ENCODE measurements around the gene SMARCA2.

SMARCA2 gene

DNA sequence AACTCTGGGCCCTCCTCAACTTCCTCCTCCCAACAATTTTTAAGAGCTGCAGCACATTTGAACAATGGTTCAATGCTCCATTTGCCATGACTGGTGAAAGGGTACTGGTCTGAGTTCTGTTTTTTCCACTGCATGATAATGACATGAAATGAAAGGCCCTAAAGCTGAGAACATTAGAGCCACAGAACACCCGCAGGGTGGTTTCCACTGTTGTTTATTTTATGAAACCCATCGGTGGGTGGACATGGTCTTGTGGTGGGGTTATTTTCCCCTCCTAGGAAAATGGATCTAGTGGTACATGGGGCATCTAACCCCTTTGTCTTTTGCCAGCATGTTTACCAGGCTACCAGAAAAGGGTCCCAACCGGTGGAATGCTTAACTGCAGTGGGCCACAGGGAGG, 71.8 kb downstream of the SMARCA2 start:
- DNase-seq (ENCODE audit: extremely low read depth in 1 of 2, low read depth in 1 of 2): no peak

DNA sequence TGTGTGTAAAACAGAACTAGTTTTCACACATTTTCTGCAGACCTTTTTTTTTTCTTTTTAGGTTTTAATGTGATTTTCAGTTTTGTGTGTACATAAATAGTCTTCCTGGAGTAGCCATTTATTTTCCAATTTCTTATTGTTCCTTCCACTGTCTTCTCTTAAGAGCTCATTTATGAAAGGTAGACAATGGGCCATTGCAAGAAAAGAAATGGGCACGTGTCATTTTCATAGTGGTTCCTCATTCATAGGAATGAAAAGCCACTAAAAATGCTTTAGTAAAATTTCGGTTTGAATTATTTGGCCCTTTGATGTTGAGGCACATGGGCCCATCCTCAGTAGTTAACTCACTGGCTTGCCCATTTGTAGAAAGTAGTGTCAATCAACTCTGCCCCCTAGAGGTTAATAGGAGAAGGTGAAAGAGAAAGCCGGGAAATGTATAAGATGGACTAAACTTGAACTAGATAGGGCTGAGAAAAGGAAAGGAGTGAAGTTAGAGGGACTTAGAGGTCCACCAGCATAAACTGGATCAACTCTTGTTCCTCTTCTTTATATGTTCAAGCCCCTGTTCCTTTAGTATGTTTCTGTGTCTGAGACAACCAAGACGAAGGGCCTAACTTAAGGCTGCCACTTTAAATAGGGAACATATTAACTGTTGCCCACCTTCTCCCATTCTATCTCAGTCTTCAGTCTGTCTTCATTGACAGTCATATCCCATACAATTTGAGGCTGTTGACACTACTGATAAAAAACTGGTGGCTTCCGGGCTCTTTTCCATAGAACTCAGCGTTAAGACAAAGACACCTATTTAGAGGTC, 72.6 kb downstream of the SMARCA2 start:
- no peak for DNase-seq (ENCODE audit: extremely low read depth in 1 of 2, low read depth in 1 of 2)

DNA sequence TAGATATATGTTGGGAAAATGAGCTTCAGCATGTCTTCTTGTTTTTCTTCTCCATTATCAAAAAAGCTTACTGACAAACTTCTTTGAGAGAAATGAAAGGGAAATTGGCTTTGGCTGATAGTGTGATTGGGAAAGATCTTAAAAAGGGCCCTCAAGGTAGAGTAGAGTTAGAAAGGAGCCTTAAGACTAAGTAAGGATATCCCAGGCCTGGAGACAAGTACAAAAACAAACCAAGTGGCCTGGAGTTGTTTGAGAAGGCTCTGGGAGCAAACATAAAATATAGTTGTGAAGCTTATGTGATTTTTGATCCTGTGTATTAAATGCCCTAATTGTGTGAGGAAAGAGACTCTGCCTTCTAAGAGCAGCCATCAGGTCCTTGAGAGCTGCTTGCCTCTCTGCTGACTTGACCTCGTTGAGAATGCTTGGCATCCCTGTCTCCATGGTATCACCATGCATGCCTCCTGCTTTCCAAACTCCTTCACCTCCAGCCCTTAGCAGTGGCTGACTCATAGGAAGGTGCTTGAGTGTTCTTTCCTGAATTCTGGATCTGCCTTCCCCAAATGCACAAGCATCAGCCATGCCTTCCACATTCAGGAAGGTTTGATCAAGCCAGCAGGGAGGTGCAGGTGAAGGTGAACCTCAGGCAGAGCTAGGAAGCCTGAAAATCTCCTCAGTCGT, 78.9 kb downstream of the SMARCA2 start:
- no peak for DNase-seq (ENCODE audit: extremely low read depth in 1 of 2, low read depth in 1 of 2)

DNA sequence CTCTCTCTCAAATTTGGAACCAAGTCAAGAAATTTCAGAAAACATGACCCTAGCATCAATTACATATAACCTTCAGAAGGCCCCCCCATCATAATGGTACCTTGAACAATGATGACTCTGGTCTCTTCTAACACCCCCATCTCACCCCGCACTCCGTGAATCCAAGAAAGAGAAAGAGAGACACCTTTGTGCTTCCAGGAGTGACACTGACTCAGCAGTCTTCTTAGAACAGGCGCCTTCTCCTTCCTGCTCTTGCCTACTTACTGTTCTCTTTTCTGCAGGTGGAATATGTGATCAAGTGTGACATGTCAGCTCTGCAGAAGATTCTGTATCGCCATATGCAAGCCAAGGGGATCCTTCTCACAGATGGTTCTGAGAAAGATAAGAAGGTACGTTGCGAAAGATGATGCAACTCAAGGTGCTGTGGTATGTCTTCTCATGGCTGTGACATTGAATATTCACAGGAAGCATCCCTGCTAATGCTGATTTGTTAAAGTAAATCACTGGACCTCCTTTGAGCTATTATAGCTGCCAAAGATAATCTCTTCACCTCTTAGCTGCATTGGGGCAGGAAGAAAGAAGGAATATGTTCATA, 81.3 kb downstream of the SMARCA2 start:
- no peak for DNase-seq (ENCODE audit: extremely low read depth in 1 of 2, low read depth in 1 of 2)

DNA sequence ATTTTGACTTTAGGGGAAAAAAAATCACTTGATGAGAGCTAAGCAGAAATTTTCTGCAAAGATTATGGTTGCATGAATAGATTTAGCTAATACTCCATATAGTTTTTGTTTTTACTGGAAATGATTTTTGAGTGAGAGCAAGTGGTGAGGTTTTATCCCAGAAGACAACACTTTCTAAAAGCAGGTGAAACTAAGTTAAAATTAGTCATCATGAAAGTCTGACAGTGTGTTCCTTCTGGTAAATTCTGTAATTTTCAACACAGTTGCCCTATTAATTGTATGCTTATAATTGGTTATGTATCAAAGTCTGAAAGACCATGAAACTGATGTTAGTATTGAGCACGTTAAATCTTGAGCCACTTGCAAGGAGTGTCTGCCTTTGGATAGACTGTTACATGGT, 91.5 kb downstream of the SMARCA2 start:
- DNase-seq (ENCODE audit: extremely low read depth in 1 of 2, low read depth in 1 of 2): no peak

DNA sequence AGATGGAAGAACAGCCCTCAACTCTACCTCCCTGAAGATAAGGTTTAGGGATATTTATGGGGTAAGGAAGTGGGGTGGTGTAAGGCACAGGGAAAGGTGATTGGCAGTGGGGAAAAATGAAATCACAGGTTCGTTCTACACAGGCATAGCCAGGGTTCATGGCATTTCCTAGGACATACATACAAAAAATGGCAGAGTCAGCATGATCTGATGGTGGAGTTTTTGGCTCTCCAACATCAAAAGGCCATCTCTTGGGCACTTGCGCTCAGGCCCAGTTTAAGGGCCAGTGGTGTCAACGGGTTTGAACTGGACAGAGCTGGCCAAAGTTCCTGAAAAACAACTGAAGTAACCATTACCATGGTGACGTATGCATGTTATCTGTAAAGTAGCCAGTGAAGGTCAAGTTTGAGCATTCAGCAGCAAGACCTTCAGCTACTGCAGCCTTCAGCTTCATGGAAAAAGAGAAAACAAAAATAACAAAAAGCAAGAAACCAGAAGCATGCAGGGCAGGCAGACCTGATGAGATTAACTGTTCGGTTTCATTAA, 92.8 kb downstream of the SMARCA2 start:
- no peak for DNase-seq (ENCODE audit: extremely low read depth in 1 of 2, low read depth in 1 of 2)

DNA sequence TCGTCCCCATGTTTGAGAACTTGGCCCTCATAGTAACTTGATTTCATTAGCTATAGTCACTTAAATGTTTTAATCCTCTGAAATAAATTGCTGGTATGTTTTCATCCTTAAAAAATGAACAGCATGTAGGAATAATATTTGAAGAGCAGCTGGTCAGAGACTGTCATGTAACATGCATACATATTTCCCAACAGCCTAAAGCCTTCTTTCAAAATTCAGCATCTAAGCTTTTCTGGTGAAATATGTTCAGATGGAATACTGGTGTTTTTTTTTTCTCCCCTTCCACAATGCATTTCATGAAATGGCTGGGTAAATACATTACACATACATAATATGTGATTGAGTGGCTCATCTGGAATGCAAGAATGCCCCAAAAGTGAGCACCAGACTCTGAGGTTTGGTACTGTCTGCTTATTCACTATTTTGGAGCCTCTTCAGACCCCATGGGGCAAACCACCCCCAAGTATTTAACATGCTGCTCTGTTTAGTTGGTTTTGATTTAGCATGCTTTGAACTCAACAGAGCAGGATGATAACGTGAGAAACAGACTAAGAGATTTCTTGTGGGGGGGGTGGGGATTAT, 94.0 kb downstream of the SMARCA2 start:
- DNase-seq (ENCODE audit: extremely low read depth in 1 of 2, low read depth in 1 of 2): no peak

DNA sequence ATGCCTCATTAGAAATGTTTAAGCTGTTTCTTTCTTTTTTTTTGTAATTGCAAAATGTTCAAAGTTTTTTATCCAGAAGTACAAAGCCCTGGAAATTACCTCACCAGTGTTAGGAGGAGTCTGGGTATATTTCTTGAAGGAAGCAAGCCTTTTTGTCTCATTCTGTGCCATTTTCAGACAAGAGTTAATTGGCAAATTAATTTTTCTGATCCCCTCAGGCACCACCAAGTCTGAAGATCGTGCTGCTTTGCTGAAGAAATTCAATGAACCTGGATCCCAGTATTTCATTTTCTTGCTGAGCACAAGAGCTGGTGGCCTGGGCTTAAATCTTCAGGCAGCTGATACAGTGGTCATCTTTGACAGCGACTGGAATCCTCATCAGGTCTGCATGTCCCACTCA, 94.9 kb downstream of the SMARCA2 start:
- DNase-seq (ENCODE audit: extremely low read depth in 1 of 2, low read depth in 1 of 2): no peak

DNA sequence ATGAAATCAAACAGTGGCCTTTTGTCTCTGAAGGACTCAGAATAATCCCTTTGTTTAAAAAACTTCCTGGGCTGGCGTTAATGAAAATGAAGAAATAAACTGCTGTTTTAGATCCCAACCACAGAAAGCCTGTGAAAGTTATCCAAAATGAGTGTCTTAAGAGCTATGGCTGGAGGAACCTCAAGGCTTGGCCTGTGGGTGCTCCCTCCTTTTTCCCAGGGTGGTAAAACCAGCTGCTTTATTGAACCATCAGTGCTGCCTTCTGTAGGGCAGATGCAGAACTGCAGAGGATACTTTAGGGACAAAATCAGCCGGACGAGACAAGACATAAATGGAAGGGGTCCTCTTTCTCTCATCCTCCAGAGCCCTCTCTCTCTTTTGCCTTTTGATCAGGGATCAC, 100.9 kb downstream of the SMARCA2 start:
- no peak for DNase-seq (ENCODE audit: extremely low read depth in 1 of 2, low read depth in 1 of 2)

DNA sequence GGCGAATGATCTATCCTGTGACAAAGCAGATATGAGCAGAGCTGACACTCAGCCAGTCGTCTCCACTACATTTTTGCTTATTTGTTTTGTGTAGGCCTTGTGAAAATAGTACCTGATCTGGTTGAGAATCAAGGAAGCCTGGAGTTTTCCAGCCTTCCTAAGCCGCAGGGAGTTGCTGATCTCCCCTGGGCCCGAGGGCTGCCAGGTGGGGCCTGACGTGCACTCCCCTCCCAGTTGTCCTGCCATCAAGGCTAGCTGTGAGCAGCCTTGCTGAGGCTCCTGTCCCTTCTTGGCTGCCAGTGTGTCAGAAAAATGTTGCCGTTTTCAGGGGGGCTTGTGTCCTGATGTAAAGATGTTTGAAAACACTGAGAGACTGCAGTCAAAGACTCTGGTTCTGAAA, 102.4 kb downstream of the SMARCA2 start:
- DNase-seq (ENCODE audit: extremely low read depth in 1 of 2, low read depth in 1 of 2): no peak

DNA sequence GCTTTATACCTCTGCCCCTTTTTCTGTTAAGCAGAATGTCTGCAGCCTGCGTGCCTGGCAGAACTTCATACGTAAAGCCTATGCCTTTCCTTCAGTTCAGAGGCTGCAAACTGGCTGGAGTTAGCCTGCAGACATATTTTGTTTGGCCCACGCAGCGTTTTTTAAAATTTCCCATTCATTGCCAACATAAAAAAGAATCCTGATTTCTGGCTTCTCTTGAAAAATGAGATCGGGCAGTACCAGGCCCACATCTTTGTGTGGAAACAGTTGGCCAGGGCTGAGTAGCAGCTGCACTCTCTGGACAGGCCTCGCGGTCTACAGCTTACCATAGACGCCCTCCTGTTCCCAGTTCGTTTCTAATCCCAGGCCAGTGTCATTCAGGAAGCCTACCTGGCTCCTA, 104.4 kb downstream of the SMARCA2 start:
- DNase-seq (ENCODE audit: extremely low read depth in 1 of 2, low read depth in 1 of 2): no peak

DNA sequence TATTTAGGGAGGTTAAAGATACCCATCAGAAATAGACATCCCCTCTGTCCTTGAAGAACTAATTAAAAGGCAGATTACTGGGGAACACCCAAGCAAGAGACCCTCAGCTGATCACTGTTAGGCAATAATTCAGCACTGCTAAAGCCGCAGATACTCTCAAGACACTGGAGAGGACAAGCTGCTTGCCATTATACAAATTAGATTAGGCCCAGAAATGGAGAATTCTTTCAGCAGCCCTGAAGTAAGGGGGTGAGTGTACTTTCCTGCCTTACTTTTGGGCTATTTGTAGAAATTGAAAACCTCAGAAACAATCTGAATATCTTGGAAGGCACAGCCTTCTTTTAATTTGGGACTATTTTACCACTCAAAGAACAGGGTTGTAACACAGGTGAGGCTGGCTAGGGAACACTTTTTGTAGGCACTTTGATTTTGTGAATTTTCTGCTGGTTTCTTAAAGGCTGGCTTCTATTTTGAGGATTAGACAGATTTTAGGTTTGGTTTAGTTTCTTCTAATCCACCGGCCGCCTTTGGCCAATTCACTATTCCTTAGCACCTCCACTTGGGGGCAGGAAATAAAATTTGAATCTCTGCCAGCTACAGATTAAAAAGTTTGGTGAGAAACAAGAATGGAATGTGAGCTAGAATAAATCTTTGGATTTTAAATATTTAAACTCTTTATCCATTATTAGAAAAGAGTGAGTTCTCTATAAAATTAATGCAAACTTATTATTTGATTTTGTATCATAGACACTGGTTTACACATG, 106.0 kb downstream of the SMARCA2 start:
- DNase-seq (ENCODE audit: extremely low read depth in 1 of 2, low read depth in 1 of 2): no peak

DNA sequence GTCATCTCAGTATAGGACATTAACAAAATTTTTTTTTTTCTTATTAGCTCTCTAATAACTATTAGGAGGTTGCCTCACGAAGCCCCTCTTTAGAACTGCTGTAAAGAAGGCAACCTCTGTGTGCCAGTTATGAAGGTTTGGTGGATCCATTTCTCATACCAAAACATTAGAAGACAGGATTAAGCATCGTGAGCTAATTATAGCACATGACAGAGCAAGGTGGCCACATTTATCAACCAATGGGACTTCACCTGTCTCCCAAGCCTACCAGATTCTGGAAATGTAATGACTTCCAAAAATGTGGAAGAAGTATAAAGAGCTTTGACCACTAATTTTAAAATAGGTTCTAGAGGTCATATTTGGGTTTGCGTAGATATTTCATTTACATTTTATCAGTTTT, 107.2 kb downstream of the SMARCA2 start:
- no peak for DNase-seq (ENCODE audit: extremely low read depth in 1 of 2, low read depth in 1 of 2)

DNA sequence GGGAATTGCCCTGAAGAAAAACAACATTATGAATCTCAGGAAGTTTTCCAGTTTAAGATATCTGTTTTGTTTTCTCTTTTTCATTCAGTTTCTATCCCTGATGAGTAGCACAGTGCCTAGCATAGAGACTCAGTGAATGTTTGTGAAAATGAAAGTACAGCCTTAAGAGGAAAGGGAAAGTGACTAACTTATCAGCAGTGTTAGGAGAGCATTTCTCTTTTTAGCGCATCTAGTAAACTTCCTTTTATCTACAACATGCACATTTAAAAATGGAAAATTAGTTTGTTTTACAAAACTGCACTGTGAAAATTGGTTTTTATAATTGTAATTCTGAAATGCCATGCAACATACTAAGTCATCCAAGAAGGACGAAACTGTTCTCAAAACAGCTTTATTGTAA, 110.8 kb downstream of the SMARCA2 start:
- no peak for DNase-seq (ENCODE audit: extremely low read depth in 1 of 2, low read depth in 1 of 2)

DNA sequence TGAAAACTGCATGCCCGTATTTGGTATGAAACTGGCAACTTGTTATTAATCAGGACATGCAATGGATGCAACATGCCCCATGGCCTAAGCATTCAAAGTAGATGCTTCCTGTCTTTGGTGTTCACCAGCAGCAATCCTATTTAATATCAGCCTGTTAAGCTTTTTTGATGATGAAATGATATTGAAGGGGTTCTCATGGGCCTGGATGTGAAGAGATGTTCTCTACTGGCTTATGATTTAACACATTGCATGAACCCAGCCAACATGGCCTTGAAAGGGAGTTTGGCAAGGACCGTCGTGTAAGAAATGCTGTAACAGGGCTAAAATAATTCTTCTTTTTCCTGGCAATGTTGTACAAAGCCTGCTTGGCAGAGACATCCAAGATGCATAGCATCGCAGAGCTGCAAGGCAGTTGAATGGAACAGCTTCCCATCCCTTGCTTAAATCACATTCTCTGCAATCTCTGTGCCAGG, 111.2 kb downstream of the SMARCA2 start:
- DNase-seq (ENCODE audit: extremely low read depth in 1 of 2, low read depth in 1 of 2): no peak

DNA sequence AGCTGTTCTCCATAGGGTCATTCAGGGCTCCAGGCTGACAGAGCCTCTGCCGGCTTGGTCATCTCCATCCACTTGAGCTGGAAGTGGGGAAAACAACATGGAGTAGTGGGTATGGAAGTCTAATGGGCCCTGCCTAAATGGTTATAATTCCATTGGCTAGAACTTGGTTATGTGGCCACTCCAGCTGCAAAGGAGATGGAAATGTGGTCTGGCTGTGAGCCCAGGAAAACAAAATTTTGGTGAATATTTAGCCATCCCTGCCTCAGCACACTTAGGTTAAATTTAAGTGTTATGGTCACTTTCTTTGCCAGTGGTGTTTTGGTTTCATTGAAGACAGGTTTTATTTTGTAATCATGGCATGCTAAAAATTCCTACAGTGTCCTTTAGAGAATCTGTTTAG, 112.3 kb downstream of the SMARCA2 start:
- no peak for DNase-seq (ENCODE audit: extremely low read depth in 1 of 2, low read depth in 1 of 2)

DNA sequence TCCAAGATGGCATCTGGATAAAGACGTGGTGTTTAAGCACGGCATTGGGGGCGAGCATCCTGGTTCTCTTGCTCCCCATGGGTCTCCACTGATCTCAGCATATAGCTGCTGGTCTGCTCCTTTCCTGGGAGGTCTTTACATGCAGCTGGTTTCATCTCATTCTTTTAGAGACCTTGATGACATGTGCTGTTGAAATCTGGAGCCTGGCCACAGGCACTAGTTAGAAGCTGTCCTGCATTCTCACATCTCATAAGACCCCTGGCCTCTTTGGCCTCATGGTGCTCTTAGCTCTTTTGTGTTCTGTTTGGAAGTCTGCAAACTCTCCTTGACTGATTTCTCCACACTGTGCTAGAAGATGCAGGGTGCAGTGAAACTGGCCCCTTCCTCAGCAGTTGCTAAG, 113.0 kb downstream of the SMARCA2 start:
- DNase-seq (ENCODE audit: extremely low read depth in 1 of 2, low read depth in 1 of 2): no peak

DNA sequence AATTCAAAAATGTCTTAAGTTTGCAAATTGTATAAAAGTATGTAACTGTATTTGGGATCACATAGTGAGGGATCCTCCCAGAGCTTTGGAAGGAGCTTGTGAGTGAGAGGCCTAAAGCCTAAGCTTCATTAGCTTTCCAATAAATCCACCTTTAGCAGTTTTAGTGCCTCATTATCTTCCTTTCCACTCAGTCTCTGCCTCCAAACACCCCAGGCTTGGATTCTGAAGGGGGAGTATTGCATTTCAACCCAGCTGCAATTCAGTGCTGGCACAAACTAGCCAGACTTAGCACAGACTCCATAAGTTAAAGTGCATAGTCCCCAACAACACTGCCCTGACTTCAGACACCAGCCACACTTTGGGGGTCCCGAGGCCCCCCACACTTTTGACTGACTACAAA, 113.5 kb downstream of the SMARCA2 start:
- DNase-seq (ENCODE audit: extremely low read depth in 1 of 2, low read depth in 1 of 2): no peak

DNA sequence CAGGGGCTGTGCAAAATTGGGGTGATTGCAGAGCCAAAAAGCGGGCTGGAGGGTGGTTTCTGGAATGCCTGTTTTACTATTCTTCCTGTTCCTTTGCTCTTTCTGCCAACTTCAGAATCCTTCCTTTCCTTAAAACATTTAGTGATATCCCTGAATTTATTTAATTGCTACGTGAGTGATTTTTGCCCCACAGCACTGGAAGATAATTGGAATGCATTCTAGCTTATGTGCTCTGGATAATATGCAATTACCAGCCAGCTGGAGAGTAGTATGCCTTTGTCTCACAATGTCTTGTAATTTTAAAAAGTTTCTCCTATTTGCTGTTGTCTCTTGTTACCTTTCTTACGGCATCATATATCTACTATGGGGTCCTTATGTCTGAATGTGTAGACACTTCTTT, 115.8 kb downstream of the SMARCA2 start:
- no peak for DNase-seq (ENCODE audit: extremely low read depth in 1 of 2, low read depth in 1 of 2)

DNA sequence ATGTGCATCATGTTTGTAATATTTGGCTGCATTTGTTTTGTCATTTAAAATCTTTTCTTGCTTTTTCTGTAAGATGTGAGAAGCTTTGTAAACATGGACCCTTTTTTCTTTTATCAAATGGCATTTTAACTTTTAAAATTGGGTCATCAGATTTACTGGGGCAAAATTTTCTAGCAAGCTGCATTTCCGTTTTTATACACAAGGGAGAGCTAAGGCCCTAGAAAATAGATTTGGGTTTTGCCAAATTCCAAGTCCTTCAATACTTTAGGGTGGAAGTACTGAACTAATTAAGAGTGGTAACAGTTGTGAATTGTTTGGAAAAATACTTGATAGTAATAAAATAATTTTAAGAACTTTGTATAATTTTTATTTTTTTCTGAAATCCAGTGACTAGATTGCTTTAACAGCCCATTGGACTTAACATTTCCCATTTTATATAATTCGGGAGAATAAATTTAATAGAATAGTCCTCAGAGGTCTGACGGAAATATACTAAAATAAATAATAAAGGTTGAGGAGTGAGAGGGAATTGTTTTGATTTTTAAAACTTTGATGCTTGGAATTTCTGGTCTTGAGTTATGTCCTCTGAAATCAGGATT, 117.4 kb downstream of the SMARCA2 start:
- no peak for DNase-seq (ENCODE audit: extremely low read depth in 1 of 2, low read depth in 1 of 2)

All from stimulated activated CD8-positive, alpha-beta memory T cell treated with anti-CD3 and anti-CD28 coated beads, Interleukin-7, amount 100 ng/mL, for 48 hours (primary cell).